Measurements from ENCODE around the gene LETM1. TPM values are rescaled to one million over a fixed set of nuclear protein-coding genes. Genes with fewer than 3 reads are reported as not detected.

LETM1 gene
- total RNA-seq, 1 experiment from 2014 or later = 67.3 TPM

DNA sequence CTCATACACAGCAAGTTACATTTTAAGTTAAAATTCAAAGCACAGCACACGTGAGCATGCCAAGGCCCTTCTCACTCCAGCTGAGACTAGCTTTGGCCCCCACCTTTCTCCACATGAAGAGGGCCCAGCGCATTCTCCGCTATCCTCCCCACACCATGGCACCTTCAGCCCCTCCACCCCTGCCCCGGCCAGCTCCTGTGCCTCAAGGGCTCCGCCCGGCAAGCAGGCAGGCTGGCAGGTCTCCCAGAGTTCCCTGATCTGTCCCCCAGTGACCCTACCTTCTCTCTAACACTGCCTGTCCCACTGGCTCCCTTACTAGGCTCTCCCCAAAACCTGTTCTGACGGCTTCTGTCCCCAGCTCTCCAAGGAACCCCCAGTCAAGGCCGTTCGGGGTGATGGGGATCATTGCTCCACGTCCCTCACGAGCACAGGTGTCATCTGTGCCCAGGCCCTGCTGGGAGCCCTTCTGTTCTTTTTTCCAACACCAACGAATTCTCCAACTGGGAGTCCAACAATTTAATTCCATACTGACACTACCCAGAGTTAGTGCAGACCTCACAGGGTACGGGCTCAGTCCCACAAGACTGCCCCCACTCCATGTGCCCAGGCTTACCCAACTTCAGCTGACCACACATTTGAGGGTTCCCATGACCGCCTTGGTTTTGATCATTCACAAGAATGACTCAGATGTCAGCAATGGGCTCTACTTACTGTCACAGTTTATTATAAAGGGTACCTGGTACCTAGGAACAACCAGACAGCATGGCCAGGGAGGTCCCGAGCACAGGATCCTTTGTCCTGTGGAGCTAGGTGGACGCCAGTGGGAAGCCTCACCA, 4.2 kb downstream of the LETM1 start (continued):
- TF ChIP-seq, protein P1, sequence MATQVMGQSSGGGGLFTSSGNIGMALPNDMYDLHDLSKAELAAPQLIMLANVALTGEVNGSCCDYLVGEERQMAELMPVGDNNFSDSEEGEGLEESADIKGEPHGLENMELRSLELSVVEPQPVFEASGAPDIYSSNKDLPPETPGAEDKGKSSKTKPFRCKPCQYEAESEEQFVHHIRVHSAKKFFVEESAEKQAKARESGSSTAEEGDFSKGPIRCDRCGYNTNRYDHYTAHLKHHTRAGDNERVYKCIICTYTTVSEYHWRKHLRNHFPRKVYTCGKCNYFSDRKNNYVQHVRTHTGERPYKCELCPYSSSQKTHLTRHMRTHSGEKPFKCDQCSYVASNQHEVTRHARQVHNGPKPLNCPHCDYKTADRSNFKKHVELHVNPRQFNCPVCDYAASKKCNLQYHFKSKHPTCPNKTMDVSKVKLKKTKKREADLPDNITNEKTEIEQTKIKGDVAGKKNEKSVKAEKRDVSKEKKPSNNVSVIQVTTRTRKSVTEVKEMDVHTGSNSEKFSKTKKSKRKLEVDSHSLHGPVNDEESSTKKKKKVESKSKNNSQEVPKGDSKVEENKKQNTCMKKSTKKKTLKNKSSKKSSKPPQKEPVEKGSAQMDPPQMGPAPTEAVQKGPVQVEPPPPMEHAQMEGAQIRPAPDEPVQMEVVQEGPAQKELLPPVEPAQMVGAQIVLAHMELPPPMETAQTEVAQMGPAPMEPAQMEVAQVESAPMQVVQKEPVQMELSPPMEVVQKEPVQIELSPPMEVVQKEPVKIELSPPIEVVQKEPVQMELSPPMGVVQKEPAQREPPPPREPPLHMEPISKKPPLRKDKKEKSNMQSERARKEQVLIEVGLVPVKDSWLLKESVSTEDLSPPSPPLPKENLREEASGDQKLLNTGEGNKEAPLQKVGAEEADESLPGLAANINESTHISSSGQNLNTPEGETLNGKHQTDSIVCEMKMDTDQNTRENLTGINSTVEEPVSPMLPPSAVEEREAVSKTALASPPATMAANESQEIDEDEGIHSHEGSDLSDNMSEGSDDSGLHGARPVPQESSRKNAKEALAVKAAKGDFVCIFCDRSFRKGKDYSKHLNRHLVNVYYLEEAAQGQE (IDR thresholded peaks at IDR 0.05; ENCODE audit: low read depth) = no peak
- TF ChIP-seq CEBPB (IDR thresholded peaks at IDR 0.05; ENCODE audit: low read depth) (no peak), SRF (IDR thresholded peaks at IDR 0.05; ENCODE audit: low read depth) (no peak), ZNF274 (IDR thresholded peaks at IDR 0.05; ENCODE audit: low read depth, low read length) (no peak), JUND (IDR thresholded peaks at IDR 0.05) (no peak), EGR1 (IDR thresholded peaks at IDR 0.05; ENCODE audit: low read depth) (no peak), FOSL1 (IDR thresholded peaks at IDR 0.05; ENCODE audit: low read depth) (no peak), YY1 (IDR thresholded peaks at IDR 0.05; ENCODE audit: extremely low read depth, insufficient replicate concordance, low read depth, low read length) (no peak)
- TF ChIP-seq, protein P2, sequence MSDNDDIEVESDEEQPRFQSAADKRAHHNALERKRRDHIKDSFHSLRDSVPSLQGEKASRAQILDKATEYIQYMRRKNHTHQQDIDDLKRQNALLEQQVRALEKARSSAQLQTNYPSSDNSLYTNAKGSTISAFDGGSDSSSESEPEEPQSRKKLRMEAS (IDR thresholded peaks at IDR 0.05) = no peak

DNA sequence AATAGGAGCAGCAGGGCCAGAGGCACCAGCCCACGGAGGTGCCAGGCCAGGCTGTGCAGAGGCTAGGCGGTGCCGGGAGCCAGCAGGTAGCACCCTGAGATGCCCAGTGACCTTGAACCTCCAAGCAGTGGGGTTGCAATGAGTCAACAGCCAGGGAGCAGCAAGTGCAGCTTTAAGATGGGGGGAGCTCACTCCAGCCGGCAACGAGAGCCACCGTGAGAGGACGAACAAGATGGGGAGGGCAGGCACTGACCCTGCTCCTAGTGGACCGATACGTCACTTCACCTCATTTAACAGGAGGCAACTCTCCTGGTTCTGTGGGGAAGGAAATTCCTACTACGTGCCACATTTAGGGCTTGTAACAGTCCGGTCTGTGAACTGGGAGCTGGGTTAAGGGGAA, 4.8 kb downstream of the LETM1 start:
- no peak overlapping the region for H2AFZ ChIP-seq (ENCODE audit: low read depth, low read length, poor library complexity, severe bottlenecking)
- no peaks in the 10 kb centered on the region for H3K27me3 ChIP-seq (ENCODE audit: insufficient read depth, low read length)
- POLR2A ChIA-PET = no interaction called here
- CTCF ChIA-PET = no interaction called here
- peaks cover 11% of the 10 kb centered on the region; the same call in 1 of the 2 replicates for H4K20me1 ChIP-seq (ENCODE audit: insufficient read depth)
- ATAC-seq = no peak
- H3K79me2 ChIP-seq (ENCODE audit: insufficient read depth, low read length) = peaks cover 86% of the 10 kb centered on the region
- H3K4me1 ChIP-seq (ENCODE audit: control insufficient read depth in 1 of 2, insufficient read depth in 2 of 2, low read length in 2 of 2) = peaks cover 22 to 33% of the 10 kb centered on the region in 2 experiments; a peak in 3 of 4 replicates
- TF ChIP-seq, protein P3, sequence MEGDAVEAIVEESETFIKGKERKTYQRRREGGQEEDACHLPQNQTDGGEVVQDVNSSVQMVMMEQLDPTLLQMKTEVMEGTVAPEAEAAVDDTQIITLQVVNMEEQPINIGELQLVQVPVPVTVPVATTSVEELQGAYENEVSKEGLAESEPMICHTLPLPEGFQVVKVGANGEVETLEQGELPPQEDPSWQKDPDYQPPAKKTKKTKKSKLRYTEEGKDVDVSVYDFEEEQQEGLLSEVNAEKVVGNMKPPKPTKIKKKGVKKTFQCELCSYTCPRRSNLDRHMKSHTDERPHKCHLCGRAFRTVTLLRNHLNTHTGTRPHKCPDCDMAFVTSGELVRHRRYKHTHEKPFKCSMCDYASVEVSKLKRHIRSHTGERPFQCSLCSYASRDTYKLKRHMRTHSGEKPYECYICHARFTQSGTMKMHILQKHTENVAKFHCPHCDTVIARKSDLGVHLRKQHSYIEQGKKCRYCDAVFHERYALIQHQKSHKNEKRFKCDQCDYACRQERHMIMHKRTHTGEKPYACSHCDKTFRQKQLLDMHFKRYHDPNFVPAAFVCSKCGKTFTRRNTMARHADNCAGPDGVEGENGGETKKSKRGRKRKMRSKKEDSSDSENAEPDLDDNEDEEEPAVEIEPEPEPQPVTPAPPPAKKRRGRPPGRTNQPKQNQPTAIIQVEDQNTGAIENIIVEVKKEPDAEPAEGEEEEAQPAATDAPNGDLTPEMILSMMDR (IDR thresholded peaks at IDR 0.05 in 2 of 3, conservative IDR thresholded peaks at IDR 0.05 in 1 of 3; ENCODE audit: borderline replicate concordance in 1 of 3, insufficient read depth in 1 of 3, low read depth in 2 of 3, low read length in 2 of 3) = 0 out of 6 replicates have a peak, but pooled peaks of 1 of the 3 experiments have one; percentile 9
- TF ChIP-seq, protein P2 (IDR thresholded peaks at IDR 0.05) = no peak
- peaks cover 3 to 32% of the 10 kb centered on the region in 2 experiments; a peak in 2 of 4 replicates for H3K36me3 ChIP-seq (ENCODE audit: control insufficient read depth in 1 of 2, insufficient read depth in 2 of 2, low read length in 2 of 2)
- no TSS peak for BruUV-seq (replicated peaks)
- H3K27ac ChIP-seq (ENCODE audit: low read depth, low read length) = no peak overlapping the region
- no peak overlapping the region for H3K9ac ChIP-seq (ENCODE audit: low read length)
- no peak overlapping the region for H3K4me3 ChIP-seq (replicated peaks in 1 of 2; ENCODE audit: low read depth in 1 of 2, low read length in 2 of 2)
- H3K9me2 ChIP-seq (ENCODE audit: insufficient read depth) = no peaks in the 10 kb centered on the region
- RAD21 ChIA-PET (ENCODE audit: low non-redundant PET in 1 of 2, low total read pairs in 2 of 2, uncharacterized antibody in 2 of 2, unreplicated experiment in 2 of 2) = no interaction called here
- H3K9me3 ChIP-seq (ENCODE audit: control insufficient read depth in 1 of 2, insufficient read depth in 1 of 2, low read depth in 1 of 2, low read length in 2 of 2) = no peaks in the 10 kb centered on the region
- H3K4me2 ChIP-seq (ENCODE audit: low read length) = 0 out of 2 replicates have a peak overlapping the region, but pooled peaks have one; percentile 23
- intact Hi-C loops (cut with micrococcal nuclease) = no loop called here
- DNase-seq (ENCODE audit: low read depth, low spot score) = no peak
